NCI-H146 treated with DMSO at 0.1 percent for 48 hours (cell line): Measurements from ENCODE around the gene ZNF740.
"Not testable (repeated sequence)": the region's sequence is repeated elsewhere in the genome, so short reads cannot be mapped to it uniquely, and the experiment has no call there.

Experiments
- DNase-seq: peaks from one replicate; lab custom pipeline; 2025; ENCODE audit not compliant: unreplicated experiment; lab: John Stamatoyannopoulos, UW

The ZNF740 gene, protein sequence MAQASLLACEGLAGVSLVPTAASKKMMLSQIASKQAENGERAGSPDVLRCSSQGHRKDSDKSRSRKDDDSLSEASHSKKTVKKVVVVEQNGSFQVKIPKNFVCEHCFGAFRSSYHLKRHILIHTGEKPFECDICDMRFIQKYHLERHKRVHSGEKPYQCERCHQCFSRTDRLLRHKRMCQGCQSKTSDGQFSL

DNA sequence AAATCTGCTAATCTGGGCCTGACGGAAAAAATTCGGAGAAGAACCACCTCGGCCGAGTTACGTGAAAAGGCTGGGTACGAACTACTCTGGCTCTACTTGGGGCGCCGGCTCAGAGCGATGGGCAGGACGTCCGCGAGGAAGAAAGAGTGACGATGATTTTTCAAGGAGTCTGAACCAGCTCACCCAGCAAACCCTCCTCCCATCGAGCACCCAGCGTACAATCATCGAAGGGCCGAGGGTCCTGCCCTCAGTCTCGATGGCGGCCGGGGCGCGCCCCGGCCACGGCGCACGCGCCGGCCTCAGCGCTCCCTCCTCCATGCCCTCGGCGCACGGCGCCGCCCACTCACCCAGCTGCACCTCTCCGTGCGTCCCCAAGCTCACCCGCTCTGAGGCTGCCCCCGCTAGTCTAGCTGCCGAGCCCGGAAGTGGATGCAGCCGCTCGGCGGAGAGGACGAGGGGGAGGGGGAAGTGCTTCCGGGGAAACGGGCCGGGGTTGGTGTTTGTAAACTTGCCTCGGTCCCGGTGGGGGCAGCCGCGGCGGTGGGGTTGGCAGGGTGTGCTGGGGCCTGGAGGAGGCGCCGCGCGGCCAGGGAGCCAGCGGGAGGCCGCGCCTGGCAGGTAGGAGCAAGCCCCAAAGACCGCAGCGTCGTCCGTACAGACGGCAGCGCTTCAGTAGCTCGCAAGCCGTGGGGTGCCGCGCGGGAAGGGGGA lies at the start of gene ZNF740, which contains the start of gene CSAD:
ZNF740 (plus strand) TSS at position 503 of the 711 bp plus-strand sequence. CDS start 1,262 bp downstream, outside the sequence.
CSAD (minus strand) TSS at position 706 of the 711 bp plus-strand sequence. CDS start 7,455 bp downstream, outside the sequence.
- DNase-seq: peak; percentile 96

DNA sequence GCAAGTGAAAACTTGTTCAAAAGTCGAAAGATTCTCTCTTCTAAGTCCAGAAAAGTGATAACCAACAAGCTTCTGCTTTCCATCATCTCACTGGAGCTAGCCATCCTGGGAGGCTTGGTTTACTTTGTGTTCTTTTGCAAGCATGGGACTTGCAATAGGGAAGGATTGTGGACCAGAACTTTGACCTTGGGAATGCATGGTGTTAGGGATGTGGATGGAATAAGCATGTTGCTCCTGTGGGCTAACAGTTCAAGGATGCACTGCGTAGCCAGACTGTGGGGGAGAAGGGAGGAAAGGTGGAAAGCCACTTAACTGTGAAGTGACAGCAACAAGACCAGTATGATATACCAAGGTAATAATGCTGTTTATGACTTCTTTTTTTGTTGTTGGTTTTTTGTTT lies 48.7 kb upstream of the ZNF740 start:
- DNase-seq: no peak

DNA sequence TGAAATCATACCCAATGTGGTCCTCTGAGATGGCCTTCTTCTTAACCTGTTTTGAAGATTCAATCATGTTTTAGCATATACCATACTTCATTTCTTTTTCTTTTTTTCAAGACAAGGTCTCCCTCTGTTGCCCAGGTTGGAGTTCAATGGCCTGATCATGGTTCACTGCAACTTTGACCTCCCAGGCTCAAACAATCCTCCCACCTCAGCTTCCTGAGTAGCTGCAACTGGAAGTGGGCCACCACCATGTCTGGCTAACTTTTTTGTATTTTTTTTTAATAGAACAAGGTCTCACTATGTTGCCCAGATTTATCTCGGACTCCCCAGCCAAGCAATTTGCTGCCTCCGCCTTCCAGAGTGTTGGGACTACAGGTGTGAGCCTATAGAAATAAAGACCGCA lies 46.8 kb upstream of the ZNF740 start:
- no peak for DNase-seq

GRCh38 chr12:53143355-53143754 lies 37.2 kb upstream of the ZNF740 start:
- DNase-seq: no peak

GRCh38 chr12:53145383-53146260 lies 34.9 kb upstream of the ZNF740 start:
- DNase-seq: no peak

- DNase-seq: no peak
Observed at GRCh38 chr12:53147181-53147580, 33.3 kb upstream of the ZNF740 start.

- no peak for DNase-seq
Observed at GRCh38 chr12:53147653-53148052, 32.9 kb upstream of the ZNF740 start.

- DNase-seq: no peak
Observed at GRCh38 chr12:53151039-53151438, 29.5 kb upstream of the ZNF740 start.

GRCh38 chr12:53152390-53152789 lies 28.1 kb upstream of the ZNF740 start:
- DNase-seq: no peak

DNA sequence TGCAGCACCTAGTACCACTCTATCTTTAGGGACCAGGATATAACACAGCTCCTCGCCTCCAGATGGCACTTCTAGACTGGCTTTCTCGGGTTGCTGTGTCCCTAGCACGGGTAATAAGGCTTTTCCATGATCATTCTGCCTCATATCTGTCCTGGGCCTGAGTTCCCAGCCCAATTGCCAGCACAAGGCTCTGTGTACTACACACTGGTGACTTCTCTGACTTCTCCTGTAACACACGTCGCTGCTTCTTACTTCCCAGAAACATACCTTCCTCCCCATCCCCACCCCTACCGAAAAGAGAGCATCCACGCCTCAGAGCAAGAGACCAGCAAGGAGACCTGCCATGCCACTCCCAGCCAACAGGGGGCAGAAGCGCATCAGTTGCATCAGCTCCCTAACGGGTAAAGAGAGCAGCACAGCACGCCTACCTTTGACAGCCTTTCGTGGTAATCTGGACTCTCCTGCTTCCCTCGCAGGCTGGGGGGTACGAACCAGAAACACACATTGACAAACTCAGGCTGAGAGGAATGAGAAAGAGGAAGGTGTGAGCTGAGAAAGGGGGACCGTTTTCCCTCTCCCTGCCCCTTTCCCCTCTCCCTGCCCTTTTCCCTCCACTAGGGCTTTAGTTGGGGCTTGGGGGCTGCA lies 21.2 kb upstream of the ZNF740 start:
- peak; percentile 85 for DNase-seq

DNA sequence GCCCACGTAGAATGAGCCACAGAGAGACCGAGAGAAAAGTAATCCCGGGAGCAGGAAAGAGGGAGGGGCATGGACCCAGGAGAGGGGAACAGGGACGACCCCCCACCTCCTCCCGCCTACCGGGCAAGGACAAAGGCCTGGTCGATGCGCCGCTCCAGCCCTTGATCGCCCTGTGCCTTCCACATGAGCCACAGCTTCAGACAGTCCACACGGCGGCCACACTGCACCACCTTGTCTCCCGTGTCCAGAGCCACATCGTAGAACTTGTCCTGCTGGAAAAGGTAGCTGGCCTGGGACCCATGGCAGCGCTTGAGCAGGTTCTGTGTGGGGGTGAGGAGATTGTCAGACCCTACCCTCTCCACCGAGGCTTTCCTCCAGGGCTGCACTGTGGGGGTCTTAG lies 20.5 kb upstream of the ZNF740 start:
- no peak for DNase-seq

GRCh38 chr12:53160673-53161072 lies 19.8 kb upstream of the ZNF740 start:
- no peak for DNase-seq

- DNase-seq: no peak
Observed at GRCh38 chr12:53161119-53161911, 19.2 kb upstream of the ZNF740 start.

- DNase-seq: not testable (repeated sequence)
Observed at GRCh38 chr12:53163008-53163407, 17.5 kb upstream of the ZNF740 start.

- no peak for DNase-seq
Observed at GRCh38 chr12:53166837-53167236, 13.7 kb upstream of the ZNF740 start.

GRCh38 chr12:53169644-53170043 lies 10.9 kb upstream of the ZNF740 start:
- no peak for DNase-seq

DNA sequence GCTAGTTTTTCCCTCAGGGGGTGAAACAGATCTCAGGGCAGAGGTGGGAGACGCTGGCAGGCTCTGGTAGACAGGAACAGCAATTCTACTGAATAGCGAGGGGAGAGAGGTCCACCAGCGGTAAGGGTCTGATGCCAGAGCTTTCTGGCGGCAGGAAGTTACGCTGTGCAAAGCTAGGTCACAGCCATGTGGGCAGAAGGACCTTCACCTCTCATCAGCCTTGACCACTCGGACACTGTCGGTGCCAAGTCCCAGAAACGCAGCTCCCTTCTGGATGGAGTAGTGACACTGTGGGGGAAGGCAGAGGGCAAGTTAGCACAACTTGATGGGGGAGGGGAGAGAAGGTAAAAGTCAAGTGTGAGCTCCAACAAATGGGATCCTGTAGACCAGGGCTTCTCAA lies 10.3 kb upstream of the ZNF740 start:
- no peak for DNase-seq

GRCh38 chr12:53170876-53171724 lies 9.4 kb upstream of the ZNF740 start:
- no peak for DNase-seq

DNA sequence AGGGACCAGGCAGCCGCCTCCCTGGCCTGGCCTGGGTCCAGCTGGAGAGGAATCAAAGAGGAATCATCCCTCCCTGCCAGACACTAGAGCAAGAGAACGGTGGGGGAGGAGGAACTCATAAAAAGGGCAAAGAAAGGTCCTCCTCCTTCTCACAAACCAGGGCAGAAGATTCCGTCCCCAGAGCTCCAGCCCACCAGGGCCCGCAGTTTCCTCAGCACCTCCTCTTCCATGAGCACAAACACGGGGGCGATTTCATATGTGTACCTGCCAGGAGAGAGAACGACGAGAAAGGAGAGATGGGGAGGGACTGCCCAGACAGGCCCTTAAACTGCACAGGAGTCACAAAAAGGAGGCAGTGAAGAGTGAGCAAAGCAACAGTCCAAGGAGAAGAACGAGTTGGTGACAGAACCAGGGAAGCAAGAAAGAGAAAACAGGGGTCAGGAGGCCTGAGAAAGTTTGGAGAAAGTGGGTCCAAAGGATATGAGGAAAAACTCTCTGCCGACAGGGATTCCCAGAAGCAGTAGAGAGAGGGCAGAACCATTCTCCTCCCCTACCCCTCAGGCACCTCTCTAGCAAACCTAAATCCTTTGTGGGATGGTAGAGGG lies 8.7 kb upstream of the ZNF740 start:
- no peak for DNase-seq
